ENCODE data around the gene AIG1. TPM values are rescaled to one million over a fixed set of nuclear protein-coding genes. Genes with fewer than 3 reads are reported as not detected.

Gene AIG1
- total and polyA plus RNA-seq, 4 donors = 19.9 to 31.7 (median 27.3) TPM

- DNase-seq (no peak), ATAC-seq (ENCODE audit: insufficient read depth, low FRiP score) (no peak)
- Histone ChIP-seq H3K4me3 (no peak overlapping the region), H3K4me1 (ENCODE audit: control insufficient read depth in 5 of 5, insufficient read depth in 5 of 5, low read length in 5 of 5) (peaks cover 0 to 37% (median 24%) of the 10 kb centered on the region in 5 donors), H3K27me3 (ENCODE audit: control insufficient read depth in 3 of 3, insufficient read depth in 3 of 3, low read length in 2 of 3) (no peaks in the 10 kb centered on the region), H3K27ac (ENCODE audit: low read depth in 1 of 2, low read length in 1 of 2) (no peak overlapping the region), H3K36me3 (ENCODE audit: control insufficient read depth in 4 of 4, insufficient read depth in 4 of 4, low read length in 4 of 4) (no peaks in the 10 kb centered on the region), H3K9ac (ENCODE audit: insufficient read depth in 1 of 2, low read length in 2 of 2) (no peak overlapping the region), H3K9me3 (ENCODE audit: control insufficient read depth in 4 of 4, insufficient read depth in 3 of 4, low read length in 3 of 4) (no peaks in the 10 kb centered on the region)
- no peak for TF ChIP-seq CTCF (IDR thresholded peaks at IDR 0.05; ENCODE audit: control extremely low read depth, extremely low read depth)
- 93 to 95% methylated on average over 5 of the region's 5 CpGs for WGBS, 2 donors
Observed at GRCh38 chr6:143218233-143218632, 157.5 kb downstream of the AIG1 start.

- ATAC-seq (ENCODE audit: insufficient read depth, low FRiP score) (no peak), DNase-seq (no peak)
- 80 to 85% methylated on average over 5 of the region's 5 CpGs for WGBS, 2 donors
- Histone ChIP-seq H3K4me1 (ENCODE audit: control insufficient read depth in 5 of 5, insufficient read depth in 5 of 5, low read length in 5 of 5) (peaks cover 0 to 28% (median 17%) of the 10 kb centered on the region in 5 donors), H3K27me3 (ENCODE audit: control insufficient read depth in 3 of 3, insufficient read depth in 3 of 3, low read length in 2 of 3) (no peaks in the 10 kb centered on the region), H3K27ac (ENCODE audit: low read depth in 1 of 2, low read length in 1 of 2) (peak overlapping the region in 1 of 2 donors; percentile 70), H3K9ac (ENCODE audit: insufficient read depth in 1 of 2, low read length in 2 of 2) (no peak overlapping the region), H3K4me3 (no peak overlapping the region), H3K36me3 (ENCODE audit: control insufficient read depth in 4 of 4, insufficient read depth in 4 of 4, low read length in 4 of 4) (no peaks in the 10 kb centered on the region), H3K9me3 (ENCODE audit: control insufficient read depth in 4 of 4, insufficient read depth in 3 of 4, low read length in 3 of 4) (no peaks in the 10 kb centered on the region)
- TF ChIP-seq CTCF (IDR thresholded peaks at IDR 0.05; ENCODE audit: control extremely low read depth, extremely low read depth) = no peak
Observed at GRCh38 chr6:143221698-143222097, 161.0 kb downstream of the AIG1 start.

- Histone ChIP-seq H3K9me3 (ENCODE audit: control insufficient read depth in 4 of 4, insufficient read depth in 3 of 4, low read length in 3 of 4) (no peaks in the 10 kb centered on the region), H3K9ac (ENCODE audit: insufficient read depth in 1 of 2, low read length in 2 of 2) (no peak overlapping the region), H3K27ac (ENCODE audit: low read depth in 1 of 2, low read length in 1 of 2) (peak overlapping the region in 1 of 2 donors; percentile 70), H3K4me3 (no peak overlapping the region), H3K36me3 (ENCODE audit: control insufficient read depth in 4 of 4, insufficient read depth in 4 of 4, low read length in 4 of 4) (no peaks in the 10 kb centered on the region), H3K27me3 (ENCODE audit: control insufficient read depth in 3 of 3, insufficient read depth in 3 of 3, low read length in 2 of 3) (no peaks in the 10 kb centered on the region), H3K4me1 (ENCODE audit: control insufficient read depth in 5 of 5, insufficient read depth in 5 of 5, low read length in 5 of 5) (peaks cover 0 to 28% (median 17%) of the 10 kb centered on the region in 5 donors)
- 76 to 77% methylated on average over 5 of the region's 5 CpGs for WGBS, 2 donors
- ATAC-seq (ENCODE audit: insufficient read depth, low FRiP score) (no peak), DNase-seq (no peak)
- TF ChIP-seq CTCF (IDR thresholded peaks at IDR 0.05; ENCODE audit: control extremely low read depth, extremely low read depth) = no peak
Observed at GRCh38 chr6:143222310-143222709, 161.6 kb downstream of the AIG1 start.

GRCh38 chr6:143222801-143223231, 162.1 kb downstream of the AIG1 start:
- no peak overlapping the region for H3K4me3 ChIP-seq
- TF ChIP-seq CTCF (IDR thresholded peaks at IDR 0.05; ENCODE audit: control extremely low read depth, extremely low read depth) = no peak
- no peaks in the 10 kb centered on the region for H3K36me3 ChIP-seq (ENCODE audit: control insufficient read depth in 4 of 4, insufficient read depth in 4 of 4, low read length in 4 of 4)
- peaks cover 0 to 28% (median 17%) of the 10 kb centered on the region in 5 donors for H3K4me1 ChIP-seq (ENCODE audit: control insufficient read depth in 5 of 5, insufficient read depth in 5 of 5, low read length in 5 of 5)
- no peak overlapping the region for H3K9ac ChIP-seq (ENCODE audit: insufficient read depth in 1 of 2, low read length in 2 of 2)
- ATAC-seq (ENCODE audit: insufficient read depth, low FRiP score) (no peak), DNase-seq (peak; percentile 36 to 87 (median 74))
- WGBS, 2 donors = 81 to 90% methylated on average over 2 of the region's 2 CpGs
- no peaks in the 10 kb centered on the region for H3K9me3 ChIP-seq (ENCODE audit: control insufficient read depth in 4 of 4, insufficient read depth in 3 of 4, low read length in 3 of 4)
- H3K27me3 ChIP-seq (ENCODE audit: control insufficient read depth in 3 of 3, insufficient read depth in 3 of 3, low read length in 2 of 3) = no peaks in the 10 kb centered on the region
- H3K27ac ChIP-seq (ENCODE audit: low read depth in 1 of 2, low read length in 1 of 2) = peak overlapping the region in 1 of 2 donors; percentile 70
